ENCODE results near the gene HMG20A. TPM values are rescaled to one million over a fixed set of nuclear protein-coding genes. Genes with fewer than 3 reads are reported as not detected.

The HMG20A gene
- total RNA-seq, 1 experiment from 2014 or later: 62.2 TPM

GRCh38 chr15:77514641-77515402 is 94.1 kb downstream of the HMG20A start:
- Mint-ChIP-seq H3K4me1 (peaks cover 71% of the 10 kb centered on the region), H3K36me3 (peaks cover 17% of the 10 kb centered on the region), H3K9me3 (peaks cover 15% of the 10 kb centered on the region), H3K27ac (peak overlapping the region; percentile 26), H3K27me3 (ENCODE audit: low read depth) (no peaks in the 10 kb centered on the region; the same call in 1 of the 2 replicates), H3K4me3 (no peak overlapping the region)
- DNase-seq (ENCODE audit: low spot score) (no peak), ATAC-seq (peak; percentile 33)
- TF ChIP-seq JUN (CRISPR knock-in tag; IDR thresholded peaks at IDR 0.05): no peak
- TF ChIP-seq IRF2 (CRISPR knock-in tag; IDR thresholded peaks at IDR 0.05; ENCODE audit: borderline replicate concordance, low read depth): no peak
- no peak for TF ChIP-seq ESRRA (CRISPR knock-in tag; IDR thresholded peaks at IDR 0.05; ENCODE audit: borderline replicate concordance)
- ChIA-PET CTCF (interaction anchor here (0.7 to 1.9 kb wide), 5 partner anchors 18 to 410 kb away, joined by 3 to 19 read pairs (median 5); no protein-coding TSS in a partner anchor), POLR2A (no interaction called here)

DNA sequence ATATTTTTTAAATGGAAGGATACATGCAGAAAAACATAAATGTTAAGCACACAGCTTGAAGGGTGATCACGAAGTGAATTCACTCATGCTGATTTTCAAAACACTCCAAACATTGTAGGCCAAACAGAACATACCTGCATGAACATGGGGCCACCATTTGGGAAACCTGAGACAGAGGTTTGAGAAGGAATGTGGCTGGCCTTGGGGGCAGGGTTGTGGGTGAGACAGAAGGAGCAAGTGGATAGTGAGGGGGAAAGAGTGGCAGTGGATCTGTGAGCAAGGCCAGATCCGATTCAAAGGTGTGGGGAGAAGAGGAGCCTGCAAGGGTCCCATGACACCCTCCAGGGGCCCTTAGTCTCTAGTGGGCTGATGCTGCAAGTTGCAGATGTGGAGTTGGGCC is 94.9 kb downstream of the HMG20A start:
- ATAC-seq (no peak), DNase-seq (ENCODE audit: low spot score) (no peak)
- Mint-ChIP-seq H3K27ac (peak overlapping the region; percentile 43; the same call in 1 of the 2 replicates), H3K4me1 (peaks cover 63% of the 10 kb centered on the region), H3K4me3 (no peak overlapping the region), H3K27me3 (ENCODE audit: low read depth) (no peaks in the 10 kb centered on the region; the same call in 1 of the 2 replicates), H3K9me3 (peaks cover 15% of the 10 kb centered on the region), H3K36me3 (peaks cover 17% of the 10 kb centered on the region)
- CTCF ChIA-PET: interaction anchor here (0.9 to 1.6 kb wide), 3 partner anchors 12 to 27 kb away, joined by 3 to 19 read pairs (median 5); no protein-coding TSS in a partner anchor
- POLR2A ChIA-PET: no interaction called here
- TF ChIP-seq ZNF219 (CRISPR knock-in tag; IDR thresholded peaks at IDR 0.05; ENCODE audit: borderline replicate concordance) (no peak), PRRX2 (CRISPR knock-in tag; IDR thresholded peaks at IDR 0.05) (no peak), FOXJ3 (CRISPR knock-in tag; IDR thresholded peaks at IDR 0.05; ENCODE audit: borderline replicate concordance) (no peak), SMAD4 (CRISPR knock-in tag; IDR thresholded peaks at IDR 0.05) (no peak), NFATC4 (CRISPR knock-in tag; IDR thresholded peaks at IDR 0.05) (no peak), ZNF532 (CRISPR knock-in tag; IDR thresholded peaks at IDR 0.05; ENCODE audit: borderline replicate concordance) (no peak), NR3C1 (CRISPR knock-in tag; conservative IDR thresholded peaks at IDR 0.05; ENCODE audit: low read depth) (no peak), CDX4 (CRISPR knock-in tag; IDR thresholded peaks at IDR 0.05; ENCODE audit: borderline replicate concordance) (no peak)
- TF ChIP-seq, protein P1, sequence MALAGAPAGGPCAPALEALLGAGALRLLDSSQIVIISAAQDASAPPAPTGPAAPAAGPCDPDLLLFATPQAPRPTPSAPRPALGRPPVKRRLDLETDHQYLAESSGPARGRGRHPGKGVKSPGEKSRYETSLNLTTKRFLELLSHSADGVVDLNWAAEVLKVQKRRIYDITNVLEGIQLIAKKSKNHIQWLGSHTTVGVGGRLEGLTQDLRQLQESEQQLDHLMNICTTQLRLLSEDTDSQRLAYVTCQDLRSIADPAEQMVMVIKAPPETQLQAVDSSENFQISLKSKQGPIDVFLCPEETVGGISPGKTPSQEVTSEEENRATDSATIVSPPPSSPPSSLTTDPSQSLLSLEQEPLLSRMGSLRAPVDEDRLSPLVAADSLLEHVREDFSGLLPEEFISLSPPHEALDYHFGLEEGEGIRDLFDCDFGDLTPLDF (CRISPR knock-in tag; IDR thresholded peaks at IDR 0.05): no peak
- TF ChIP-seq, protein P2, sequence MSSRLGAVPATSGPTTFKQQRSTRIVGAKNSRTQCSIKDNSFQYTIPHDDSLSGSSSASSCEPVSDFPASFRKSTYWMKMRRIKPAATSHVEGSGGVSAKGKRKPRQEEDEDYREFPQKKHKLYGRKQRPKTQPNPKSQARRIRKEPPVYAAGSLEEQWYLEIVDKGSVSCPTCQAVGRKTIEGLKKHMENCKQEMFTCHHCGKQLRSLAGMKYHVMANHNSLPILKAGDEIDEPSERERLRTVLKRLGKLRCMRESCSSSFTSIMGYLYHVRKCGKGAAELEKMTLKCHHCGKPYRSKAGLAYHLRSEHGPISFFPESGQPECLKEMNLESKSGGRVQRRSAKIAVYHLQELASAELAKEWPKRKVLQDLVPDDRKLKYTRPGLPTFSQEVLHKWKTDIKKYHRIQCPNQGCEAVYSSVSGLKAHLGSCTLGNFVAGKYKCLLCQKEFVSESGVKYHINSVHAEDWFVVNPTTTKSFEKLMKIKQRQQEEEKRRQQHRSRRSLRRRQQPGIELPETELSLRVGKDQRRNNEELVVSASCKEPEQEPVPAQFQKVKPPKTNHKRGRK (CRISPR knock-in tag; IDR thresholded peaks at IDR 0.05; ENCODE audit: borderline replicate concordance): no peak
- TF ChIP-seq, protein P3, sequence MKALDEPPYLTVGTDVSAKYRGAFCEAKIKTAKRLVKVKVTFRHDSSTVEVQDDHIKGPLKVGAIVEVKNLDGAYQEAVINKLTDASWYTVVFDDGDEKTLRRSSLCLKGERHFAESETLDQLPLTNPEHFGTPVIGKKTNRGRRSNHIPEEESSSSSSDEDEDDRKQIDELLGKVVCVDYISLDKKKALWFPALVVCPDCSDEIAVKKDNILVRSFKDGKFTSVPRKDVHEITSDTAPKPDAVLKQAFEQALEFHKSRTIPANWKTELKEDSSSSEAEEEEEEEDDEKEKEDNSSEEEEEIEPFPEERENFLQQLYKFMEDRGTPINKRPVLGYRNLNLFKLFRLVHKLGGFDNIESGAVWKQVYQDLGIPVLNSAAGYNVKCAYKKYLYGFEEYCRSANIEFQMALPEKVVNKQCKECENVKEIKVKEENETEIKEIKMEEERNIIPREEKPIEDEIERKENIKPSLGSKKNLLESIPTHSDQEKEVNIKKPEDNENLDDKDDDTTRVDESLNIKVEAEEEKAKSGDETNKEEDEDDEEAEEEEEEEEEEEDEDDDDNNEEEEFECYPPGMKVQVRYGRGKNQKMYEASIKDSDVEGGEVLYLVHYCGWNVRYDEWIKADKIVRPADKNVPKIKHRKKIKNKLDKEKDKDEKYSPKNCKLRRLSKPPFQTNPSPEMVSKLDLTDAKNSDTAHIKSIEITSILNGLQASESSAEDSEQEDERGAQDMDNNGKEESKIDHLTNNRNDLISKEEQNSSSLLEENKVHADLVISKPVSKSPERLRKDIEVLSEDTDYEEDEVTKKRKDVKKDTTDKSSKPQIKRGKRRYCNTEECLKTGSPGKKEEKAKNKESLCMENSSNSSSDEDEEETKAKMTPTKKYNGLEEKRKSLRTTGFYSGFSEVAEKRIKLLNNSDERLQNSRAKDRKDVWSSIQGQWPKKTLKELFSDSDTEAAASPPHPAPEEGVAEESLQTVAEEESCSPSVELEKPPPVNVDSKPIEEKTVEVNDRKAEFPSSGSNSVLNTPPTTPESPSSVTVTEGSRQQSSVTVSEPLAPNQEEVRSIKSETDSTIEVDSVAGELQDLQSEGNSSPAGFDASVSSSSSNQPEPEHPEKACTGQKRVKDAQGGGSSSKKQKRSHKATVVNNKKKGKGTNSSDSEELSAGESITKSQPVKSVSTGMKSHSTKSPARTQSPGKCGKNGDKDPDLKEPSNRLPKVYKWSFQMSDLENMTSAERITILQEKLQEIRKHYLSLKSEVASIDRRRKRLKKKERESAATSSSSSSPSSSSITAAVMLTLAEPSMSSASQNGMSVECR (CRISPR knock-in tag; IDR thresholded peaks at IDR 0.05; ENCODE audit: borderline replicate concordance): no peak
- TF ChIP-seq, protein P4, sequence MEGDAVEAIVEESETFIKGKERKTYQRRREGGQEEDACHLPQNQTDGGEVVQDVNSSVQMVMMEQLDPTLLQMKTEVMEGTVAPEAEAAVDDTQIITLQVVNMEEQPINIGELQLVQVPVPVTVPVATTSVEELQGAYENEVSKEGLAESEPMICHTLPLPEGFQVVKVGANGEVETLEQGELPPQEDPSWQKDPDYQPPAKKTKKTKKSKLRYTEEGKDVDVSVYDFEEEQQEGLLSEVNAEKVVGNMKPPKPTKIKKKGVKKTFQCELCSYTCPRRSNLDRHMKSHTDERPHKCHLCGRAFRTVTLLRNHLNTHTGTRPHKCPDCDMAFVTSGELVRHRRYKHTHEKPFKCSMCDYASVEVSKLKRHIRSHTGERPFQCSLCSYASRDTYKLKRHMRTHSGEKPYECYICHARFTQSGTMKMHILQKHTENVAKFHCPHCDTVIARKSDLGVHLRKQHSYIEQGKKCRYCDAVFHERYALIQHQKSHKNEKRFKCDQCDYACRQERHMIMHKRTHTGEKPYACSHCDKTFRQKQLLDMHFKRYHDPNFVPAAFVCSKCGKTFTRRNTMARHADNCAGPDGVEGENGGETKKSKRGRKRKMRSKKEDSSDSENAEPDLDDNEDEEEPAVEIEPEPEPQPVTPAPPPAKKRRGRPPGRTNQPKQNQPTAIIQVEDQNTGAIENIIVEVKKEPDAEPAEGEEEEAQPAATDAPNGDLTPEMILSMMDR (IDR thresholded peaks at IDR 0.05): no peak

All from WTC11 (cell line).